K562 (cell line): Measurements from ENCODE around the gene ATG4D. TPM values are rescaled to one million over a fixed set of nuclear protein-coding genes. Genes with fewer than 3 reads are reported as not detected.

Experiments
- ATAC-seq: fragments of 200-7000 bp; cut with Tn5 transposase; 3 replicates; pipeline ENCODE4 v1.9.1; 2020; ENCODE audit warnings: moderate library complexity
- BruUV-seq: library from RNA; stranded (reverse); fragments of 400-500 nt; replicated peaks from 2 replicates; lab custom pipeline; 2021; lab: Mats Ljungman, UMichigan
- CTCF ChIA-PET: fragments of 300-600 bp; formaldehyde crosslinking; extraction: SDS; loops from one replicate; lab custom pipeline; 2021; ENCODE audit warnings: low intra/inter-chr PET ratio; lab: Yijun Ruan, JAX
- POLR2A ChIA-PET: fragments of 300-600, 350-650 bp; sonication (Branson Sonifier 250); formaldehyde crosslinking; extraction: SDS; loops from one replicate; lab custom pipeline; 2021; ENCODE audit warnings: antibody characterized with exemption, inconsistent platforms; lab: Yijun Ruan, JAX
- DNase-seq, 4 experiments: peaks; one replicate each; pipeline versions ENCODE4 v3.0.0 to v3.0.0-alpha.2; 2011 to 2018; ENCODE audit warnings: low spot score in 3 of 4, mixed read lengths in 3 of 4; ENCODE audit errors: extremely low read depth in 1 of 4
- FAIRE-seq: peaks from 2 replicates; lab custom pipeline; 2011; peaks lifted over from hg19 to GRCh38; lab: Jason Lieb, UNC
- H2AFZ ChIP-seq: 2 replicates; pipeline ENCODE4 v1.6.0; 2011; ENCODE audit warnings: low read depth, low read length, control low read depth, inconsistent platforms
- H3K27ac ChIP-seq: fragments of 200-600 bp; 3 replicates; pipeline ENCODE4 v1.8.0; 2011; ENCODE audit warnings: low read depth, mild to moderate bottlenecking, control low read depth, inconsistent platforms, low read length, moderate library complexity, mixed read lengths; ENCODE audit errors: extremely low read depth
- H3K27me3 ChIP-seq, 2 experiments: fragments of 300-600 bp in 1 of 2; 2 replicates in 1 of 2; 3 replicates in 1 of 2; pipeline versions ENCODE4 v1.6.0 to v1.8.0; 2011; ENCODE audit warnings: inconsistent platforms in 2 of 2, low read length in 2 of 2, mild to moderate bottlenecking in 1 of 2, mixed read lengths in 1 of 2, moderate library complexity in 1 of 2; ENCODE audit not compliant: control insufficient read depth in 2 of 2, insufficient read depth in 2 of 2
- H3K36me3 ChIP-seq: fragments of 300-600 bp; 3 replicates; pipeline ENCODE4 v1.8.0; 2011; ENCODE audit warnings: mild to moderate bottlenecking, low read length, inconsistent platforms; ENCODE audit not compliant: control insufficient read depth, insufficient read depth
- H3K4me1 ChIP-seq, 2 experiments: fragments of 200-600 bp in 1 of 2; replicated peaks in 1 of 2; 2 replicates in 1 of 2; 3 replicates in 1 of 2; pipeline versions ENCODE4 v1.5.1 to v1.8.0; 2011; ENCODE audit warnings: inconsistent platforms in 2 of 2, low read length in 2 of 2, mild to moderate bottlenecking in 1 of 2, mixed read lengths in 1 of 2, moderate library complexity in 1 of 2; ENCODE audit not compliant: control insufficient read depth in 2 of 2, insufficient read depth in 2 of 2
- H3K4me2 ChIP-seq: 2 replicates; pipeline ENCODE4 v1.6.1; 2011; ENCODE audit warnings: low read length, control low read depth, inconsistent platforms, mixed read lengths; ENCODE audit not compliant: insufficient read depth
- H3K4me3 ChIP-seq: fragments of 200-600 bp; sonication (generic), shearing (Covaris generic); 2 replicates; pipeline ENCODE4 v1.5.1; 2016; ENCODE audit warnings: control low read depth, inconsistent platforms
- H3K79me2 ChIP-seq: fragments of 200-600 bp; 3 replicates; pipeline ENCODE4 v1.8.0; 2011; ENCODE audit warnings: low read length, inconsistent platforms; ENCODE audit not compliant: control insufficient read depth, insufficient read depth
- H3K9ac ChIP-seq, 2 experiments: 2 replicates each; pipeline versions ENCODE4 v1.6.0 to v1.6.1; 2011; ENCODE audit warnings: low read depth in 2 of 2, low read length in 2 of 2, control low read depth in 1 of 2, inconsistent platforms in 1 of 2, mild to moderate bottlenecking in 1 of 2, mixed read lengths in 1 of 2; ENCODE audit not compliant: insufficient read depth in 1 of 2
- H3K9me1 ChIP-seq: one replicate; pipeline ENCODE4 v1.6.0; 2011; ENCODE audit warnings: inconsistent platforms, mild to moderate bottlenecking, low read length, moderate library complexity; ENCODE audit not compliant: control insufficient read depth, insufficient read depth
- H3K9me3 ChIP-seq: replicated peaks from 2 replicates; pipeline ENCODE4 v1.5.1; 2011; ENCODE audit warnings: low read depth, low read length, inconsistent platforms; ENCODE audit not compliant: control insufficient read depth, insufficient read depth
- H4K20me1 ChIP-seq: replicated peaks from 2 replicates; pipeline ENCODE4 v1.6.1; 2011; ENCODE audit warnings: low read length, inconsistent platforms, mixed read lengths; ENCODE audit not compliant: control insufficient read depth, insufficient read depth
- BRD4 ChIP-seq: fragments of 200-600 bp; sonication (generic); IDR thresholded peaks from 2 replicates; pipeline ENCODE4 v1.6.1; 2017; ENCODE audit warnings: inconsistent platforms
- EP300 ChIP-seq: IDR thresholded peaks from 2 replicates; pipeline ENCODE4 v1.6.1; 2012; ENCODE audit warnings: low read length, improper control_type of control experiment
- KDM1A ChIP-seq, 2 experiments: fragments of 450-650 bp; IDR thresholded peaks; 2 replicates each; pipeline ENCODE4 v1.6.1; 2016; ENCODE audit warnings: mild to moderate bottlenecking in 2 of 2
- RBM25 ChIP-seq: fragments of 200-400 bp; formaldehyde crosslinking; IDR thresholded peaks from 2 replicates; pipeline ENCODE4 v1.6.1; 2018; ENCODE audit warnings: low read length, low read depth, moderate library complexity; ENCODE audit not compliant: severe bottlenecking
- SMAD4 ChIP-seq: fragments of 250-450 bp; sonication (Bioruptor Pico); conservative IDR thresholded peaks from 2 replicates; pipeline ENCODE4 v1.8.0; 2021; ENCODE audit warnings: inconsistent platforms, mild to moderate bottlenecking, moderate library complexity
- TCF3 ChIP-seq: sonication (generic); formaldehyde crosslinking; IDR thresholded peaks from 2 replicates; pipeline ENCODE4 v1.4.0; 2020; ENCODE audit warnings: mild to moderate bottlenecking, missing genetic modification reagents
- TEAD2 ChIP-seq: fragments of 450-650 bp; IDR thresholded peaks from 2 replicates; pipeline ENCODE4 v1.6.1; 2016; ENCODE audit warnings: missing genetic modification characterization, control low read depth, missing compliant biosample characterization
- ZNF121 ChIP-seq: sonication (generic); formaldehyde crosslinking; conservative IDR thresholded peaks from 2 replicates; pipeline ENCODE4 v1.8.0; 2022; ENCODE audit warnings: missing genetic modification reagents
- WGBS: fragments of 100-300 bp; shearing (Covaris generic); methylation state at CpG from one replicate; pipeline ENCODE4 v1.1.6; 2016; ENCODE audit warnings: low coverage, mixed read lengths; ENCODE audit not compliant: insufficient coverage; ENCODE audit errors: missing lambda C conversion rate; 5-methylcytosine and 5-hydroxymethylcytosine counted together
- in situ Hi-C: fragments of 300-500 bp; cut with MboI; formaldehyde crosslinking; loops from 4 replicates; pipeline ENCODE4 v1.15.0; 2018; ENCODE audit warnings: inconsistent platforms, mixed read lengths
- intact Hi-C: fragments of 100-400 bp; cut with micrococcal nuclease; formaldehyde crosslinking; loops from 2 replicates; pipeline ENCODE4 v1.14.2; 2022
- polyA plus RNA-seq, 8 experiments: library from polyadenylated mRNA; depleted of rRNA in 4 of 8; stranded (reverse) in 5 of 8; unstranded in 3 of 8; fragments of >200 nt; fragmentation: Nextera tagmentation in 2 of 8; fragmentation: Illumina TruSeq in 1 of 8; extraction: Ambion mirVana in 2 of 8; extraction: Trizol in 1 of 8; gene quantifications; 2 replicates each; pipeline versions ENCODE4 v1.2.1 to v1.2.3, GENCODE V29; 2011 to 2014; ENCODE audit warnings: inconsistent platforms in 1 of 8, missing spikeins in 1 of 8
- total RNA-seq, 7 experiments: library from RNA; depleted of rRNA in 6 of 7; stranded (reverse); fragments of >200 nt in 6 of 7; fragmentation: Illumina TruSeq in 2 of 7; extraction: Trizol in 2 of 7; gene quantifications; 2 replicates each; pipeline versions ENCODE4 v1.2.1 to v1.2.3, GENCODE V29; 2011 to 2021; ENCODE audit warnings: low replicate concordance in 1 of 7

ATG4D gene
- total and polyA plus RNA-seq, 9 of the 15 experiments (the other 6 are each of a cell fraction or from before 2014, with no cell fraction given), result 0.51 to 66.1 (median 22.9) TPM

DNA sequence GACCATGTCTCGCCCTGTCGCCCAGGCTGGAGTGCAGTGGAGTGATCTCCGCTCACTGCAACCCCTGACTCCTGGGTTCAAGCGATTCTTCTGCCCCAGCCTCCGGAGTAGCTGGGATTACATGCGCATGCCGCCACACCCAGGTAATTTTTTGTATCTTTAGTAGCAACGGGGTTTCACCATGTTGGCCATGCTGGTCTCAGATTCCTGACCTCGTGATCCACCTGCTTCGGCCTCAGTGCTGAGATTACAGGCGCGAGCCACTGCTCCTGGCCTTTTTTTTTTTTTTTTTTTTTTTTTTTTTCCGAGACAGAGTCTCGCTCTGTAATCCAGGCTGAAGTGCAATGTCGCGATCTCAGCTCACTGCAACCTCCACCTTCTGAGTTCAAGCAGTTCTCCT is 35.7 kb upstream of the ATG4D start:
- FAIRE-seq (no peak), DNase-seq (no peak), ATAC-seq (no peak)
- ChIA-PET CTCF (no interaction called here), POLR2A (interaction anchor here (0.8 to 2.1 kb wide), 3 partner anchors 15 to 48 kb away, joined by 3 to 8 read pairs (median 5); no protein-coding TSS in a partner anchor)
- Histone ChIP-seq H3K79me2 (peaks cover 6% of the 10 kb centered on the region; the same call in 2 of the 3 replicates), H3K4me2 (no peak overlapping the region), H4K20me1 (no peaks in the 10 kb centered on the region), H3K9me1 (no peaks in the 10 kb centered on the region), H2AFZ (no peak overlapping the region), H3K4me1 (peaks cover 0 to 34% of the 10 kb centered on the region in 2 experiments; a peak in 3 of 5 replicates), H3K9me3 (no peaks in the 10 kb centered on the region), H3K4me3 (no peak overlapping the region), H3K27me3 (peaks cover 0 to 1% of the 10 kb centered on the region in 2 experiments; a peak in 2 of 5 replicates), H3K36me3 (no peaks in the 10 kb centered on the region), H3K27ac (no peak overlapping the region), H3K9ac (no peak overlapping the region)
- in situ Hi-C loops, result no loop called here
- BruUV-seq, result no TSS peak
- 64% methylated on average over 11 of the region's 16 CpGs for WGBS
- intact Hi-C loops, result loop anchor here (5.0 kb wide), 1 partner anchor 34 kb away; the partner anchor contains the start of gene ATG4D
- TF ChIP-seq TCF3 (CRISPR knock-in tag) (no peak), EP300 (no peak), KDM1A (IDR thresholded peaks at IDR 0.05) (0 out of 4 replicates have a peak, but pooled peaks of 1 of the 2 experiments have one; percentile 14), SMAD4 (CRISPR knock-in tag) (no peak), BRD4 (no peak)
- TF ChIP-seq, all 486 proteins: peak for 1

- ChIA-PET CTCF (no interaction called here), POLR2A (interaction anchor here (1.0 to 1.1 kb wide), 2 partner anchors 10 to 34 kb away, joined by 3 to 5 read pairs; no protein-coding TSS in a partner anchor)
- H3K27me3 ChIP-seq, result peaks cover 0 to 6% of the 10 kb centered on the region in 2 experiments; a peak in 3 of 5 replicates
- TF ChIP-seq TEAD2 (no peak), RBM25 (peak; percentile 25), ZNF121 (CRISPR knock-in tag) (peak; percentile 82)
- no peak overlapping the region for H3K27ac ChIP-seq
- 56% methylated on average over 3 of the region's 3 CpGs for WGBS
- BruUV-seq, result no TSS peak
- DNase-seq (no peak), FAIRE-seq (no peak), ATAC-seq (no peak)
- H3K4me3 ChIP-seq, result no peak overlapping the region
- H3K9me3 ChIP-seq, result no peaks in the 10 kb centered on the region
- intact Hi-C loops, result loop anchor here (5.0 kb wide), 1 partner anchor 34 kb away; the partner anchor contains the start of gene ATG4D
- no peak overlapping the region for H3K9ac ChIP-seq
- peaks cover 0 to 29% of the 10 kb centered on the region in 2 experiments; a peak in 3 of 5 replicates for H3K4me1 ChIP-seq
- H3K36me3 ChIP-seq, result no peaks in the 10 kb centered on the region
- no peak overlapping the region for H3K4me2 ChIP-seq
- no peaks in the 10 kb centered on the region for H4K20me1 ChIP-seq
- H3K9me1 ChIP-seq, result no peaks in the 10 kb centered on the region
- in situ Hi-C loops, result no loop called here
- H3K79me2 ChIP-seq, result peaks cover under 1% of the 10 kb centered on the region; the same call in 1 of the 3 replicates
- no peak overlapping the region for H2AFZ ChIP-seq
Measured at GRCh38 chr19:10508707-10509106, 35.0 kb upstream of the ATG4D start.
